Gastrocnemius medialis (tissue), 4 donors: Measurements from ENCODE around the gene KMT2E.

Source experiments
- POLR2A ChIP-seq, 2 donors: fragments of 450-650 bp; IDR thresholded peaks; one replicate each; pipeline ENCODE4 v1.6.1; 2017; ENCODE audit warnings: antibody characterized with exemption in 2 of 2, mild to moderate bottlenecking in 2 of 2, moderate library complexity in 2 of 2
- TF ChIP-seq, protein P1 (sequence below), 5 experiments: fragments of 450-650 bp in 3 of 5; fragments of 200-600 bp in 2 of 5; sonication (generic) in 2 of 5; IDR thresholded peaks in 4 of 5; conservative IDR thresholded peaks in 1 of 5; 1 replicate in 4 of 5; 2 replicates in 1 of 5; pipeline ENCODE4 v1.5.1; 2016 to 2019; ENCODE audit warnings: antibody characterized with exemption in 5 of 5, mild to moderate bottlenecking in 3 of 5, moderate library complexity in 3 of 5

DNA sequence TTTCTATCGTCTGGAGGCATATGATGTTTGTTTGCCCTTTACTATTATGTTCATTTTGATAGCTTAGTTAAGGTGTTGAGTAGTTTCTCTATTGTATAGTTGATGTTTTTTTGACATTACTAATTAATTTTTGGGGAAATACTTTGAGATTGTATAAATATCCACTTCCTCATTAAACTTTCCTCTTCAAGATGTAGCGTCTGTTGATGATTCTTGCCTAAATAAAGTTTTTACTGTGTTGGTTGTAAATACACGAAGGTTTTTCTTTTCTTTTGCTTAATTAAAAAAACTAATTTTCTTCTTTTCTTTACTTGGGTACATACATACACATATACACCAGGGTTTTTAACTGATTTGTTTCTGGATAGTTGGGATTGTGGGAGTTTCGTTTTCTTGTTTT is 8.5 kb downstream of the KMT2E start:
- TF ChIP-seq, protein P1, sequence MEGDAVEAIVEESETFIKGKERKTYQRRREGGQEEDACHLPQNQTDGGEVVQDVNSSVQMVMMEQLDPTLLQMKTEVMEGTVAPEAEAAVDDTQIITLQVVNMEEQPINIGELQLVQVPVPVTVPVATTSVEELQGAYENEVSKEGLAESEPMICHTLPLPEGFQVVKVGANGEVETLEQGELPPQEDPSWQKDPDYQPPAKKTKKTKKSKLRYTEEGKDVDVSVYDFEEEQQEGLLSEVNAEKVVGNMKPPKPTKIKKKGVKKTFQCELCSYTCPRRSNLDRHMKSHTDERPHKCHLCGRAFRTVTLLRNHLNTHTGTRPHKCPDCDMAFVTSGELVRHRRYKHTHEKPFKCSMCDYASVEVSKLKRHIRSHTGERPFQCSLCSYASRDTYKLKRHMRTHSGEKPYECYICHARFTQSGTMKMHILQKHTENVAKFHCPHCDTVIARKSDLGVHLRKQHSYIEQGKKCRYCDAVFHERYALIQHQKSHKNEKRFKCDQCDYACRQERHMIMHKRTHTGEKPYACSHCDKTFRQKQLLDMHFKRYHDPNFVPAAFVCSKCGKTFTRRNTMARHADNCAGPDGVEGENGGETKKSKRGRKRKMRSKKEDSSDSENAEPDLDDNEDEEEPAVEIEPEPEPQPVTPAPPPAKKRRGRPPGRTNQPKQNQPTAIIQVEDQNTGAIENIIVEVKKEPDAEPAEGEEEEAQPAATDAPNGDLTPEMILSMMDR (IDR thresholded peaks at IDR 0.05 in 4 of 5, conservative IDR thresholded peaks at IDR 0.05 in 1 of 5): no peak
- no peak for TF ChIP-seq POLR2A (IDR thresholded peaks at IDR 0.05)
